ENCODE data around the gene TRMU. TPM values are rescaled to one million over a fixed set of nuclear protein-coding genes. Genes with fewer than 3 reads are reported as not detected.
"Not testable (repeated sequence)": the region's sequence is repeated elsewhere in the genome, so short reads cannot be mapped to it uniquely, and the experiment has no call there.

Gene TRMU
- total and polyA plus RNA-seq, 2 experiments from 2014 or later = 48.3 to 70.4 TPM

DNA sequence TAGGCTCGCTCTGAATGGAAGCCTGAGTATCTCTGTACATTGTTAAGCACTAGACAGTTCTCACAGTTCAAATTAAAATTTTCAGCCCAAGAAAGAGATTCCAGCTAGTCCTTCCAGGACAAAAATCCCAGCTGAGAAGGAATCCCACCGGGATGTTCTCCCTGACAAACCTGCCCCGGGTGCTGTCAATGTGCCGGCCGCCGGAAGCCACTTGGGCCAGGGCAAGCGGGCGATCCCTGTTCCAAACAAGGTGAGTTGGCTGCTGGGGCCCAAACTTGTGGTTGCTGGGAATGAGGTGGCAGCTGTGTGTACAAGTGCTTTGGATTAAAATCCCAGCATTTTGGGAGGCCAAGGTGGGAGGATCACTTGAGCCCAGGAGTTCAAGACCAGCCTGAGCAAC lies 23.5 kb upstream of the TRMU start (continued):
- TF ChIP-seq, protein P1, sequence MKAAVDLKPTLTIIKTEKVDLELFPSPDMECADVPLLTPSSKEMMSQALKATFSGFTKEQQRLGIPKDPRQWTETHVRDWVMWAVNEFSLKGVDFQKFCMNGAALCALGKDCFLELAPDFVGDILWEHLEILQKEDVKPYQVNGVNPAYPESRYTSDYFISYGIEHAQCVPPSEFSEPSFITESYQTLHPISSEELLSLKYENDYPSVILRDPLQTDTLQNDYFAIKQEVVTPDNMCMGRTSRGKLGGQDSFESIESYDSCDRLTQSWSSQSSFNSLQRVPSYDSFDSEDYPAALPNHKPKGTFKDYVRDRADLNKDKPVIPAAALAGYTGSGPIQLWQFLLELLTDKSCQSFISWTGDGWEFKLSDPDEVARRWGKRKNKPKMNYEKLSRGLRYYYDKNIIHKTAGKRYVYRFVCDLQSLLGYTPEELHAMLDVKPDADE (IDR thresholded peaks at IDR 0.05) = no peak
- TF ChIP-seq ZNF331 (CRISPR knock-in tag; IDR thresholded peaks at IDR 0.05; ENCODE audit: low read depth) = no peak
- no peak for TF ChIP-seq REST (IDR thresholded peaks at IDR 0.05; ENCODE audit: unreplicated experiment)
- TF ChIP-seq JUNB (IDR thresholded peaks at IDR 0.05; ENCODE audit: unreplicated experiment) = no peak
- TF ChIP-seq CREB1 (CRISPR knock-in tag; IDR thresholded peaks at IDR 0.05; ENCODE audit: low read depth) = no peak
- TF ChIP-seq EZH2 (IDR thresholded peaks at IDR 0.05; ENCODE audit: low read depth, unreplicated experiment) = no peak

GRCh38 chr22:46312848-46313247 lies 22.7 kb upstream of the TRMU start:
- H3K9me3 Mint-ChIP-seq; H3K27me3 ChIP-seq (ENCODE audit: insufficient read depth); H3K9me2 ChIP-seq (ENCODE audit: insufficient read depth); ATAC-seq; H4K20me1 ChIP-seq (replicated peaks; ENCODE audit: insufficient read depth); H3K27ac ChIP-seq (ENCODE audit: low read depth); H3K36me3 ChIP-seq (ENCODE audit: insufficient read depth); H3F3A ChIP-seq (replicated peaks; ENCODE audit: low read depth); H3K4me3 Mint-ChIP-seq; H3K4me2 ChIP-seq; H3K79me2 ChIP-seq (replicated peaks; ENCODE audit: insufficient read depth); H3K27me3 Mint-ChIP-seq (ENCODE audit: insufficient read depth, low read depth, poor library complexity); H3K4me1 ChIP-seq (ENCODE audit: insufficient read depth); H2AFZ ChIP-seq; H3K27ac Mint-ChIP-seq; H3K4me1 Mint-ChIP-seq; H3K4me3 ChIP-seq; DNase-seq (ENCODE audit: low spot score): not testable (repeated sequence)
- peaks cover 48% of the 10 kb centered on the region for H3K36me3 Mint-ChIP-seq (ENCODE audit: low read depth)

DNA sequence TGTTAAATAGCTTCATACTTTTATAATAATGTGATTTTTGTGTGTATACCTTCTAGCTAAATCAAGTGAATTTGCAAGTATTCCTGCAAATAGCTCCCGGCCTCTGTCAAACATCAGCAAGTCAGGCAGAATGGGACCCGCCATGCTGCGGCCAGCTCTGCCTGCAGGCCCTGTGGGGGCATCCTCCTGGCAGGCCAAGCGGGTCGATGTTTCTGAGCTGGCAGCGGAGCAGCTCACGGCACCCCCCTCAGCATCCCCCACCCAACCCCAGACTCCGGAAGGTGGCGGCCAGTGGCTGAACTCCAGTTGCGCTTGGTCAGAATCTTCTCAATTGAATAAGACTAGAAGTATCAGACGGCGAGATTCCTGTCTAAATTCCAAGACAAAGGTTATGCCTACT lies 19.5 kb upstream of the TRMU start:
- Histone ChIP-seq H3K27me3 (ENCODE audit: insufficient read depth) (no peaks in the 10 kb centered on the region), H3K36me3 (ENCODE audit: insufficient read depth) (peaks cover 14% of the 10 kb centered on the region), H3K4me1 (ENCODE audit: insufficient read depth) (no peaks in the 10 kb centered on the region), H3K27ac (ENCODE audit: low read depth) (no peak overlapping the region), H3K79me2 (replicated peaks; ENCODE audit: insufficient read depth) (no peaks in the 10 kb centered on the region; the same call in 1 of the 2 replicates), H3K4me2 (no peak overlapping the region), H3F3A (replicated peaks; ENCODE audit: low read depth) (no peaks in the 10 kb centered on the region), H4K20me1 (replicated peaks; ENCODE audit: insufficient read depth) (no peaks in the 10 kb centered on the region; the same call in 1 of the 2 replicates), H3K4me3 (no peak overlapping the region), H3K9me2 (ENCODE audit: insufficient read depth) (no peaks in the 10 kb centered on the region), H2AFZ (no peak overlapping the region)
- H3K27ac Mint-ChIP-seq = no peak overlapping the region
- no peak for DNase-seq (ENCODE audit: low spot score)
- no peak overlapping the region for H3K4me3 Mint-ChIP-seq
- ATAC-seq = no peak
- no peaks in the 10 kb centered on the region for H3K9me3 Mint-ChIP-seq
- peaks cover 54% of the 10 kb centered on the region for H3K36me3 Mint-ChIP-seq (ENCODE audit: low read depth)
- no peaks in the 10 kb centered on the region for H3K4me1 Mint-ChIP-seq
- peaks cover 2% of the 10 kb centered on the region for H3K27me3 Mint-ChIP-seq (ENCODE audit: insufficient read depth, low read depth, poor library complexity)
- TF ChIP-seq STAT1 (IDR thresholded peaks at IDR 0.05; ENCODE audit: unreplicated experiment) (no peak), CREB1 (CRISPR knock-in tag; IDR thresholded peaks at IDR 0.05; ENCODE audit: low read depth) (no peak), JUNB (IDR thresholded peaks at IDR 0.05; ENCODE audit: unreplicated experiment) (no peak)
- TF ChIP-seq, protein P2, sequence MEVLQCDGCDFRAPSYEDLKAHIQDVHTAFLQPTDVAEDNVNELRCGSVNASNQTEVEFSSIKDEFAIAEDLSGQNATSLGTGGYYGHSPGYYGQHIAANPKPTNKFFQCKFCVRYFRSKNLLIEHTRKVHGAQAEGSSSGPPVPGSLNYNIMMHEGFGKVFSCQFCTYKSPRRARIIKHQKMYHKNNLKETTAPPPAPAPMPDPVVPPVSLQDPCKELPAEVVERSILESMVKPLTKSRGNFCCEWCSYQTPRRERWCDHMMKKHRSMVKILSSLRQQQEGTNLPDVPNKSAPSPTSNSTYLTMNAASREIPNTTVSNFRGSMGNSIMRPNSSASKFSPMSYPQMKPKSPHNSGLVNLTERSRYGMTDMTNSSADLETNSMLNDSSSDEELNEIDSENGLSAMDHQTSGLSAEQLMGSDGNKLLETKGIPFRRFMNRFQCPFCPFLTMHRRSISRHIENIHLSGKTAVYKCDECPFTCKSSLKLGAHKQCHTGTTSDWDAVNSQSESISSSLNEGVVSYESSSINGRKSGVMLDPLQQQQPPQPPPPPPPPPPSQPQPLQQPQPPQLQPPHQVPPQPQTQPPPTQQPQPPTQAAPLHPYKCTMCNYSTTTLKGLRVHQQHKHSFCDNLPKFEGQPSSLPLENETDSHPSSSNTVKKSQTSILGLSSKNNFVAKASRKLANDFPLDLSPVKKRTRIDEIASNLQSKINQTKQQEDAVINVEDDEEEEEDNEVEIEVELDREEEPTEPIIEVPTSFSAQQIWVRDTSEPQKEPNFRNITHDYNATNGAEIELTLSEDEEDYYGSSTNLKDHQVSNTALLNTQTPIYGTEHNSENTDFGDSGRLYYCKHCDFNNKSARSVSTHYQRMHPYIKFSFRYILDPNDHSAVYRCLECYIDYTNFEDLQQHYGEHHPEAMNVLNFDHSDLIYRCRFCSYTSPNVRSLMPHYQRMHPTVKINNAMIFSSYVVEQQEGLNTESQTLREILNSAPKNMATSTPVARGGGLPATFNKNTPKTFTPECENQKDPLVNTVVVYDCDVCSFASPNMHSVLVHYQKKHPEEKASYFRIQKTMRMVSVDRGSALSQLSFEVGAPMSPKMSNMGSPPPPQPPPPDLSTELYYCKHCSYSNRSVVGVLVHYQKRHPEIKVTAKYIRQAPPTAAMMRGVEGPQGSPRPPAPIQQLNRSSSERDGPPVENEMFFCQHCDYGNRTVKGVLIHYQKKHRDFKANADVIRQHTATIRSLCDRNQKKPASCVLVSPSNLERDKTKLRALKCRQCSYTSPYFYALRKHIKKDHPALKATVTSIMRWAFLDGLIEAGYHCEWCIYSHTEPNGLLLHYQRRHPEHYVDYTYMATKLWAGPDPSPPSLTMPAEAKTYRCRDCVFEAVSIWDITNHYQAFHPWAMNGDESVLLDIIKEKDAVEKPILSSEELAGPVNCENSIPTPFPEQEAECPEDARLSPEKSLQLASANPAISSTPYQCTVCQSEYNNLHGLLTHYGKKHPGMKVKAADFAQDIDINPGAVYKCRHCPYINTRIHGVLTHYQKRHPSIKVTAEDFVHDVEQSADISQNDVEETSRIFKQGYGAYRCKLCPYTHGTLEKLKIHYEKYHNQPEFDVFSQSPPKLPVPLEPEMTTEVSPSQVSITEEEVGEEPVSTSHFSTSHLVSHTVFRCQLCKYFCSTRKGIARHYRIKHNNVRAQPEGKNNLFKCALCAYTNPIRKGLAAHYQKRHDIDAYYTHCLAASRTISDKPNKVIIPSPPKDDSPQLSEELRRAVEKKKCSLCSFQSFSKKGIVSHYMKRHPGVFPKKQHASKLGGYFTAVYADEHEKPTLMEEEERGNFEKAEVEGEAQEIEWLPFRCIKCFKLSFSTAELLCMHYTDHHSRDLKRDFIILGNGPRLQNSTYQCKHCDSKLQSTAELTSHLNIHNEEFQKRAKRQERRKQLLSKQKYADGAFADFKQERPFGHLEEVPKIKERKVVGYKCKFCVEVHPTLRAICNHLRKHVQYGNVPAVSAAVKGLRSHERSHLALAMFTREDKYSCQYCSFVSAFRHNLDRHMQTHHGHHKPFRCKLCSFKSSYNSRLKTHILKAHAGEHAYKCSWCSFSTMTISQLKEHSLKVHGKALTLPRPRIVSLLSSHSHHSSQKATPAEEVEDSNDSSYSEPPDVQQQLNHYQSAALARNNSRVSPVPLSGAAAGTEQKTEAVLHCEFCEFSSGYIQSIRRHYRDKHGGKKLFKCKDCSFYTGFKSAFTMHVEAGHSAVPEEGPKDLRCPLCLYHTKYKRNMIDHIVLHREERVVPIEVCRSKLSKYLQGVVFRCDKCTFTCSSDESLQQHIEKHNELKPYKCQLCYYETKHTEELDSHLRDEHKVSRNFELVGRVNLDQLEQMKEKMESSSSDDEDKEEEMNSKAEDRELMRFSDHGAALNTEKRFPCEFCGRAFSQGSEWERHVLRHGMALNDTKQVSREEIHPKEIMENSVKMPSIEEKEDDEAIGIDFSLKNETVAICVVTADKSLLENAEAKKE (CRISPR knock-in tag; IDR thresholded peaks at IDR 0.05) = no peak
- TF ChIP-seq, protein P1 (IDR thresholded peaks at IDR 0.05) = no peak

Measured in GM23338 (cell line).